ENCODE results near the gene LTA.

Gene LTA

DNA sequence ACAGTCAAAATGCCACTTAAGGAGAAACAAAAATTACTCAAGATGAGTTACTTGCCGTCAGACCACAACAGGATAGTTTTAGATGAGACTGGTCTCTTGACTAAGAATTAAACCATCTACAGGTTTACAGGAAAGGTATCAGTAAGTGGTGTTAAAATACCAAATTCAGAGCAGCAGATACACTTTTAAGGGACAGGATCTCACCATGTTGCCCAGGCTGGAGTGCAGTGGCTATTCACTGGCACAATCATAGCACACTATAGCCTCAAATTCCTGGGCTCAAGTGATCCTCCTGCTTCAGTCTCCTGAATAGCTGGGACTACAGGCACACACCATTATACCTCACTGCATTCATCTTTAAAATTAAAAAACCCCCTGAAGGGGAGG, 38.6 kb upstream of the LTA start:
- Histone ChIP-seq H3K4me3 (ENCODE audit: low read depth in 1 of 2, low read length in 1 of 2) (no peak overlapping the region), H3K27ac (no peak overlapping the region), H3K9me3 (no peaks in the 10 kb centered on the region), H3K27me3 (no peaks in the 10 kb centered on the region), H3K36me3 (peaks cover 99% of the 10 kb centered on the region), H3K4me1 (ENCODE audit: control insufficient read depth in 1 of 2, insufficient read depth in 1 of 2, low read depth in 1 of 2, low read length in 1 of 2) (peaks cover 0 to under 1% of the 10 kb centered on the region in 2 experiments)
- TF ChIP-seq, protein P1, sequence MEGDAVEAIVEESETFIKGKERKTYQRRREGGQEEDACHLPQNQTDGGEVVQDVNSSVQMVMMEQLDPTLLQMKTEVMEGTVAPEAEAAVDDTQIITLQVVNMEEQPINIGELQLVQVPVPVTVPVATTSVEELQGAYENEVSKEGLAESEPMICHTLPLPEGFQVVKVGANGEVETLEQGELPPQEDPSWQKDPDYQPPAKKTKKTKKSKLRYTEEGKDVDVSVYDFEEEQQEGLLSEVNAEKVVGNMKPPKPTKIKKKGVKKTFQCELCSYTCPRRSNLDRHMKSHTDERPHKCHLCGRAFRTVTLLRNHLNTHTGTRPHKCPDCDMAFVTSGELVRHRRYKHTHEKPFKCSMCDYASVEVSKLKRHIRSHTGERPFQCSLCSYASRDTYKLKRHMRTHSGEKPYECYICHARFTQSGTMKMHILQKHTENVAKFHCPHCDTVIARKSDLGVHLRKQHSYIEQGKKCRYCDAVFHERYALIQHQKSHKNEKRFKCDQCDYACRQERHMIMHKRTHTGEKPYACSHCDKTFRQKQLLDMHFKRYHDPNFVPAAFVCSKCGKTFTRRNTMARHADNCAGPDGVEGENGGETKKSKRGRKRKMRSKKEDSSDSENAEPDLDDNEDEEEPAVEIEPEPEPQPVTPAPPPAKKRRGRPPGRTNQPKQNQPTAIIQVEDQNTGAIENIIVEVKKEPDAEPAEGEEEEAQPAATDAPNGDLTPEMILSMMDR (IDR thresholded peaks at IDR 0.05) = no peak

DNA sequence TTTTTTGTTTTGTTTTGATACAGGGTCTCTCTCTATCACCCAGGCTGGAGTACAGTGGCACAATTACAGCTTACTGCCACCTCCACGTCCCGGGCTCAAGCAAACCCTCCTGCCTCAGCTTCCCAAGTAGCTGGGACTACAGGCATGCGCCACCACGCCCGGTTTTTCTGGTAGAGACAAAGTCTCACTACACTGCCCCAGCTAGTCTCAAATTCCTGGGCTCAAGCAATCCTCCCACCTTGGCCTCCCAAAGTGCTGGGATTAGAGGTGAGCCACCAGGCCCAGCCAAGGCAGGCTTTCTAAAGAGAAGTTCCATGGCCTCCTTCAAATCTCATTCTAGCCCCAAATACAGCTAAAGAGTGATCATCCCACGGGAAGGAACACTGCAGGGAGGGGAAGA, 38.1 kb upstream of the LTA start:
- Histone ChIP-seq H3K4me1 (ENCODE audit: control insufficient read depth in 1 of 2, insufficient read depth in 1 of 2, low read depth in 1 of 2, low read length in 1 of 2) (peaks cover 2 to 6% of the 10 kb centered on the region in 2 experiments), H3K4me3 (ENCODE audit: low read depth in 1 of 2, low read length in 1 of 2) (no peak overlapping the region), H3K27me3 (no peaks in the 10 kb centered on the region), H3K27ac (peak overlapping the region; percentile 11), H3K9me3 (no peaks in the 10 kb centered on the region), H3K36me3 (peaks cover 100% of the 10 kb centered on the region)
- TF ChIP-seq, protein P1 (IDR thresholded peaks at IDR 0.05) = no peak

DNA sequence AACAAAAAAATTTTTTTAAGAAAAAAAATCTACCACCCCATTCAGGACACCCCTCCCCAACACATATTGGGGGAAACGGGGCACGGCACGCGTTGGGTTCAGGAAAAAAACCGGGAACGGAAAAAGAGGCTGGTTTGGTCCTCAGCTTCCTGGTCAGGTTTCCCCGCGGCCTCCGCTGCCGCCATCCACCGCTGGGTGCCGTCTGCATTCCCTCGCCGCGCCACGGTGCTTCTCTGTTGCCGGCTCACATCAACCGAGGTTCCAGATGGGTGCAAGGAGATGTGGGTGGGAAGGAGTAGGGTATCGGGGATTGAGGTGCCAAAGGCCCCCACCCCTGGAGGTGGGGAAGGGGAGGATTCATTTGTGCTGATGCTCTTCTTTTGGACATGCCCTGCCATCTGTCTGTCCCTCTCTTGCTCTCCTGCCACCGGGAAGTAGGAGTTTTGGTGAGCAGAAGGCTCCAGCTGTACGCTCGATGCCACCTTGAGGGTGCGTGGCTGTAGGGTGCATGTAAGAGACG, 37.5 kb upstream of the LTA start:
- no peak overlapping the region for H3K4me3 ChIP-seq (ENCODE audit: low read depth in 1 of 2, low read length in 1 of 2)
- no peak overlapping the region for H3K27ac ChIP-seq
- H3K9me3 ChIP-seq = no peaks in the 10 kb centered on the region
- H3K4me1 ChIP-seq (ENCODE audit: control insufficient read depth in 1 of 2, insufficient read depth in 1 of 2, low read depth in 1 of 2, low read length in 1 of 2) = peaks cover 8 to 11% of the 10 kb centered on the region in 2 experiments
- no peaks in the 10 kb centered on the region for H3K27me3 ChIP-seq
- peaks cover 100% of the 10 kb centered on the region for H3K36me3 ChIP-seq
- TF ChIP-seq, protein P1 (IDR thresholded peaks at IDR 0.05) = no peak

DNA sequence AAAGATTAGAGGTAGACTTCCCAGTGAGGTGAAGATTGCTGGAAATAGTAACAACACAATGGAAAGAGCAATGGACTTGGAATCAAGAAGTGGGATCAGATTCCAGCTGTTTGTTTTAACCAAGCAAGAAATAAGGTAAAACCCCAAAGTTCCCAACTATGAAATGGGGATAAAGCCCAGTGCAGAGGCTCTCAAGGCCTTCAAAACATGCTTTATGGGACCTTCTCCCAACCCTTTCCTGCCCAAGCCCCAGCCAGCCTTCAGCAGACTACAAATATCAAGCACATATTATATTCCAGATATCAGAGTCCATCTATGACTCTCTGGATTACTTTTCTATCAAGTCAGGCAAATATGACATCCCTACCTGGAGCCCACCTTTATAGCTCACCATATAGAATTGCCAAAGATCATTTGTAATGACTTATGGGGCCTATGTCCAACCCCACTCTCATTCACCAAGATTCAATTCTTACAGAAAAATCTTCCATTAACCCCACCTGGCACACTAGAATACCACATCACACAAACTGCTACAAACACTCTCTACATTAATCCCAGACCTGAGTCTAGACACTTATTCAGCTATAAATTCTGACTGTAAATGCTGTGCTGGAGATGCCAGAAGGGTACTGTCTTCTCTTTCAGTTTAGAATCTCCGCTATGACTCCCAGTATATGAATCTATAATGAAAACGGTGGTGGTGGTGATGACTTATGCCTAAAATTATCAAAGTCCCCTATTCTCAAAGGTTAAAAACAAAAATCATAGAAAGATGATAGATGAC, 36.4 kb upstream of the LTA start:
- peaks cover 96% of the 10 kb centered on the region for H3K36me3 ChIP-seq

DNA sequence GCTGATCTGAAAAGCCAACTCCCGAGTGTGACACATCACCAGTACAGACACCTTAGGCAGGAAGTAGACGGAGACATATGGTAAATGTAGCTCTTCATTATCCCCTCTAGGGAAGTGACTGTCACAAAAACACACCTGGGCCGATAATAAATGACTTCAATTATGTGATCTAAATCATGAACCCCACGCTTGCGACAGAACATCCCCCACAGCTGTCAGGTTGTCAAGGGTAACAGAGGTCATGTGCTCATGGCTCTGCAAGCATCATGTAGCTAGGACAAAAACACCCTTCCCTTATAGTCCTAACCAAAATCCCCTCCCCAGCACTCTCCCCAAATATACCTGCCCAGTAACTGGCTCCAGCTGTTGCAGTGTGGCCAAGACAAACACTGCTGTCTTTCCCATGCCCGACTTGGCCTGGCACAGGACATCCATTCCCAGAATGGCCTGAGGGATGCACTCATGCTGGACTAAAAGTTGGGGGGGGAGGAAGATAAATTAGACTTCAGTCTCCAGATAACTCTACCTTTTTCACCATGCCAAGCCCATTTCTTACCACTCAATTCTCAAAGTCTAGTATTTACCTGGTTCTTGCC, 33.2 kb upstream of the LTA start:
- no peak overlapping the region for H3K4me3 ChIP-seq (ENCODE audit: low read depth in 1 of 2, low read length in 1 of 2)

More for the DNA sequence above, 36.4 kb upstream of the LTA start:
- Histone ChIP-seq H3K27me3 (no peaks in the 10 kb centered on the region), H3K4me3 (ENCODE audit: low read depth in 1 of 2, low read length in 1 of 2) (no peak overlapping the region), H3K9me3 (no peaks in the 10 kb centered on the region), H3K4me1 (ENCODE audit: control insufficient read depth in 1 of 2, insufficient read depth in 1 of 2, low read depth in 1 of 2, low read length in 1 of 2) (peaks cover 20 to 23% of the 10 kb centered on the region in 2 experiments), H3K27ac (no peak overlapping the region)
- TF ChIP-seq, protein P1 (IDR thresholded peaks at IDR 0.05) = no peak

More for the DNA sequence above, 33.2 kb upstream of the LTA start:
- Histone ChIP-seq H3K36me3 (peaks cover 64% of the 10 kb centered on the region), H3K9me3 (no peaks in the 10 kb centered on the region), H3K4me1 (ENCODE audit: control insufficient read depth in 1 of 2, insufficient read depth in 1 of 2, low read depth in 1 of 2, low read length in 1 of 2) (peaks cover 32 to 42% of the 10 kb centered on the region in 2 experiments), H3K27me3 (no peaks in the 10 kb centered on the region), H3K27ac (peak overlapping the region; percentile 1)
- TF ChIP-seq, protein P1 (IDR thresholded peaks at IDR 0.05) = no peak
